H9 (cell line): Measurements from ENCODE around the gene HPGD. TPM values are rescaled to one million over a fixed set of nuclear protein-coding genes. Genes with fewer than 3 reads are reported as not detected.

ENCODE experiments used
- DNase-seq: peaks from one replicate; pipeline ENCODE4 v3.0.0-alpha.2; 2017
- H2AFZ ChIP-seq: one replicate; pipeline ENCODE4 v1.6.1; 2013; ENCODE audit warnings: mild to moderate bottlenecking, low read length, control low read depth, moderate library complexity
- H2AK5ac ChIP-seq: 2 replicates; pipeline ENCODE4 v1.6.1; 2013; ENCODE audit warnings: low read length, control low read depth, mixed read lengths; ENCODE audit not compliant: insufficient read length
- H2BK120ac ChIP-seq: one replicate; pipeline ENCODE4 v1.6.1; 2013; ENCODE audit warnings: low read depth, mild to moderate bottlenecking, low read length, control low read depth, inconsistent platforms; ENCODE audit not compliant: poor library complexity, severe bottlenecking
- H2BK12ac ChIP-seq: 2 replicates; pipeline ENCODE4 v1.6.1; 2013; ENCODE audit warnings: low read length, control low read depth, mixed read lengths, low read depth; ENCODE audit not compliant: insufficient read length
- H2BK15ac ChIP-seq: 2 replicates; pipeline ENCODE4 v1.6.1; 2013; ENCODE audit warnings: low read depth, low read length, control low read depth
- H2BK20ac ChIP-seq: one replicate; pipeline ENCODE4 v1.6.1; 2013; ENCODE audit warnings: low read depth, mild to moderate bottlenecking, low read length, control low read depth, inconsistent platforms; ENCODE audit not compliant: poor library complexity, severe bottlenecking
- H2BK5ac ChIP-seq: 2 replicates; pipeline ENCODE4 v1.6.1; 2013; ENCODE audit warnings: low read length, control low read depth, mixed read lengths; ENCODE audit not compliant: insufficient read length
- H3K14ac ChIP-seq: 2 replicates; pipeline ENCODE4 v1.6.1; 2013; ENCODE audit warnings: low read length, control low read depth; ENCODE audit not compliant: insufficient read depth
- H3K18ac ChIP-seq: 2 replicates; pipeline ENCODE4 v1.6.1; 2013; ENCODE audit warnings: low read depth, mild to moderate bottlenecking, mixed read lengths, low read length, control low read depth; ENCODE audit not compliant: insufficient read length
- H3K23ac ChIP-seq: 2 replicates; pipeline ENCODE4 v1.6.1; 2013; ENCODE audit warnings: low read length, control low read depth, mixed read lengths, low read depth; ENCODE audit not compliant: insufficient read length
- H3K23me2 ChIP-seq: 2 replicates; pipeline ENCODE4 v1.6.1; 2013; ENCODE audit warnings: low read depth, mild to moderate bottlenecking, mixed read lengths, low read length, control low read depth; ENCODE audit not compliant: insufficient read length, poor library complexity, severe bottlenecking
- H3K27ac ChIP-seq: 2 replicates; pipeline ENCODE4 v1.5.1; 2013; ENCODE audit warnings: low read length, control low read depth, mixed read lengths, low read depth; ENCODE audit not compliant: insufficient read length
- H3K27me3 ChIP-seq: 2 replicates; pipeline ENCODE4 v1.6.1; 2013; ENCODE audit warnings: low read length, control low read depth, inconsistent platforms; ENCODE audit not compliant: insufficient read depth
- H3K4ac ChIP-seq: 2 replicates; pipeline ENCODE4 v1.6.1; 2013; ENCODE audit warnings: low read depth, mild to moderate bottlenecking, control low read depth, inconsistent platforms, low read length, moderate library complexity
- H3K4me1 ChIP-seq: 2 replicates; pipeline ENCODE4 v1.6.1; 2013; ENCODE audit warnings: low read length, control low read depth, inconsistent platforms; ENCODE audit not compliant: insufficient read depth
- H3K4me2 ChIP-seq: 2 replicates; pipeline ENCODE4 v1.6.1; 2013; ENCODE audit warnings: low read length, control low read depth, mixed read lengths; ENCODE audit not compliant: insufficient read length, insufficient read depth
- H3K56ac ChIP-seq: 2 replicates; pipeline ENCODE4 v1.6.1; 2013; ENCODE audit warnings: low read depth, mild to moderate bottlenecking, mixed read lengths, low read length, control low read depth; ENCODE audit not compliant: insufficient read length
- H3K79me1 ChIP-seq: 2 replicates; pipeline ENCODE4 v1.6.1; 2013; ENCODE audit warnings: low read depth, mild to moderate bottlenecking, moderate library complexity, low read length, control low read depth, inconsistent platforms; ENCODE audit not compliant: insufficient read depth, poor library complexity, severe bottlenecking
- H3K79me2 ChIP-seq: 2 replicates; pipeline ENCODE4 v1.6.1; 2013; ENCODE audit warnings: low read length, control low read depth, inconsistent platforms; ENCODE audit not compliant: insufficient read depth
- H3K9ac ChIP-seq: 2 replicates; pipeline ENCODE4 v1.6.1; 2013; ENCODE audit warnings: low read length, control low read depth, mixed read lengths; ENCODE audit not compliant: insufficient read length; ENCODE audit errors: extremely low read depth
- H3K9me3 ChIP-seq: one replicate; pipeline ENCODE4 v1.6.1; 2013; ENCODE audit warnings: low read depth, low read length, inconsistent platforms; ENCODE audit not compliant: control insufficient read depth
- H3T11ph ChIP-seq: one replicate; pipeline ENCODE4 v1.6.1; 2013; ENCODE audit warnings: mild to moderate bottlenecking, low read length, control low read depth, inconsistent platforms
- H4K20me1 ChIP-seq: one replicate; pipeline ENCODE4 v1.6.1; 2013; ENCODE audit not compliant: control insufficient read depth, insufficient read length, insufficient read depth
- H4K5ac ChIP-seq: 2 replicates; pipeline ENCODE4 v1.6.1; 2013; ENCODE audit warnings: low read depth, mild to moderate bottlenecking, mixed read lengths, low read length, control low read depth; ENCODE audit not compliant: insufficient read length
- H4K8ac ChIP-seq: replicated peaks from 2 replicates; pipeline ENCODE4 v1.6.1; 2013; ENCODE audit warnings: low read length, control low read depth, mixed read lengths, low read depth; ENCODE audit not compliant: insufficient read length
- H4K91ac ChIP-seq: 2 replicates; pipeline ENCODE4 v1.6.1; 2013; ENCODE audit warnings: low read depth, mild to moderate bottlenecking, moderate library complexity, mixed read lengths, low read length, control low read depth; ENCODE audit not compliant: insufficient read length
- H3K27ac Mint-ChIP-seq, 3 experiments: 2 replicates in 2 of 3; 3 replicates in 1 of 3; pipeline ENCODE4 v1.8.0; 2020 to 2021; ENCODE audit warnings: mixed read lengths in 3 of 3, mild to moderate bottlenecking in 1 of 3, moderate library complexity in 1 of 3
- H3K27me3 Mint-ChIP-seq: 2 replicates; pipeline ENCODE4 v1.8.0; 2021; ENCODE audit warnings: low read depth, mild to moderate bottlenecking, moderate library complexity, mixed read lengths
- H3K36me3 Mint-ChIP-seq, 3 experiments: 2 replicates in 2 of 3; 3 replicates in 1 of 3; pipeline ENCODE4 v1.8.0; 2020 to 2021; ENCODE audit warnings: low read depth in 3 of 3, mixed read lengths in 3 of 3; ENCODE audit not compliant: insufficient read depth in 1 of 3
- H3K4me1 Mint-ChIP-seq, 2 experiments: 2 replicates each; pipeline ENCODE4 v1.8.0; 2020; ENCODE audit warnings: mixed read lengths in 2 of 2
- H3K4me3 Mint-ChIP-seq, 2 experiments: 2 replicates in 1 of 2; 3 replicates in 1 of 2; pipeline ENCODE4 v1.8.0; 2020 to 2021; ENCODE audit warnings: mild to moderate bottlenecking in 2 of 2, mixed read lengths in 2 of 2, moderate library complexity in 1 of 2
- H3K9me3 Mint-ChIP-seq, 2 experiments: 2 replicates in 1 of 2; 3 replicates in 1 of 2; pipeline ENCODE4 v1.8.0; 2020; ENCODE audit warnings: mild to moderate bottlenecking in 2 of 2, mixed read lengths in 2 of 2, moderate library complexity in 1 of 2
- WGBS: extraction: QIAGEN DNeasy Blood & Tissue Kit; methylation state at CpG from one replicate; pipeline ENCODE4 v1.1.7; 2013; ENCODE audit warnings: missing lambda C conversion rate, low lambda C conversion rate, mixed read lengths; ENCODE audit not compliant: insufficient read length; ENCODE audit errors: extremely low coverage; 5-methylcytosine and 5-hydroxymethylcytosine counted together
- long read RNA-seq: library from polyadenylated mRNA; unstranded; transcript quantifications from one replicate; pipeline ENCODE4 v2.0.0, GENCODE V29; 2020
- total RNA-seq: library from RNA; stranded (reverse); gene quantifications from 2 replicates; pipeline ENCODE4 v1.2.1, GENCODE V29; 2021
- TF ChIP-seq, protein P1 (sequence below): fragments of 200-600 bp; sonication (generic); conservative IDR thresholded peaks from 3 replicates; pipeline ENCODE4 v1.8.0; 2021; ENCODE audit warnings: antibody characterized with exemption, mild to moderate bottlenecking

The HPGD gene
- 16.8 and 22.5 TPM in 2 replicates for total RNA-seq
- long read RNA-seq, transcript HPGD-201 (6 exons, 1,171 nt): minor isoform, 11 of 76 reads
- long read RNA-seq, transcript HPGD-202 (7 exons, 3,027 nt): major isoform, 48 of 76 reads
- long read RNA-seq, partial matches to known transcripts: 6 of 76 reads
- long read RNA-seq, other reads (novel, unspliced or antisense): 4 of 76 reads

DNA sequence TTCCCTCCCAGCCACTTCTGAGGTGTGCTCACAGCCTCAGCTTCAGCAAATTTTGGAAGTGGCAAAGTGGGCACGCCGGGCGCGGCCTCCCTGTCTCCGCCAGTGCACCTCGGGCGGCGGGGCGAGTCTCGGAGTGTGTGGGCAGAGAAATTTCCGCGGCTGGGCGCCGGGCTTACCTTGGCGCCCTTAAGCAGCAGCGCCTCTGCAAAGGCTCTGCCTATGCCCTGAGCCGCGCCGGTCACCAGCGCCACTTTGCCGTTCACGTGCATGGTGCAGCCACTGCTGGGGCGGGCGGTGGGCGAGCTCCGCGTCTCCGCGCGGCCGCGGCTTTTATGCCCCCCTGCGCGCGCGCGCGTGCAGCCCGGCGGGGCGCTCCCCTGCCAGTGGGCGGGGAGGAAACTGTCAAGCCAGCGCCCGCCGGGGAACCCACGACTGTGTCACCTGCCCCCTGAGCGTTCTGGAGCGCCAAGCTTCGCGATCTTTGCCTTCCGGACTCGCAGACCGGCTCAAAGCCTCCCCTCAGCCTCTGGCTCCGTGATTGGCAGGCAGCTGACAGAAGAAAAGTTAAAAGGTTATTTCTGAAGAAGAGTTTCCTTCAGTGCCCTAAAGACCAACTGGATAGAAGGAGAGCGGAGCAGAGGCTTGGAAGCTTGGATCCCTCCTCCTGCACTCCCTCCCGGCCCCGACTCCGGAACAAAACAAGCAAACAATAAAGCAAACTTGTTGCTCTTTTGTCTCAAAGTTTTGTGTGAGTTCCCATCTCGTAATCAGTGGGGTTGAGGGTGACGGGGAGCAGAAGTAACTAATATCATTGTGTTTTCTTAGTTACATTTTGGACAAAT, at the start of gene HPGD:
Gene HPGD, minus strand, starts transcription at position 306 of the 842 bp plus-strand sequence. Its CDS starts 37 bp downstream, at position 269.
- Histone ChIP-seq H2AFZ (no peak within 1 kb of the TSS), H3K4me2 (peak within 1 kb of the TSS; percentile 66), H2BK120ac (no peak within 1 kb of the TSS), H2BK5ac (no peak within 1 kb of the TSS), H4K8ac (no peak within 1 kb of the TSS), H3K79me1 (no peaks in the 10 kb centered on the region), H3K23me2 (peaks cover 14% of the 10 kb centered on the region), H4K20me1 (no peaks in the 10 kb centered on the region), H3K4ac (no peak within 1 kb of the TSS), H4K5ac (no peak within 1 kb of the TSS), H2BK20ac (no peak within 1 kb of the TSS), H2BK12ac (no peak within 1 kb of the TSS), H2AK5ac (no peak within 1 kb of the TSS), H3K18ac (no peak within 1 kb of the TSS), H3T11ph (no peak within 1 kb of the TSS), H3K27me3 (peaks cover 8% of the 10 kb centered on the region; the same call in 1 of the 2 replicates), H3K23ac (no peak within 1 kb of the TSS), H3K56ac (no peak within 1 kb of the TSS), H3K79me2 (no peaks in the 10 kb centered on the region), H3K9me3 (no peaks in the 10 kb centered on the region), H3K14ac (no peak within 1 kb of the TSS; the same call in 1 of the 2 replicates), H4K91ac (no peak within 1 kb of the TSS), H3K4me1 (no peaks in the 10 kb centered on the region), H2BK15ac (no peak within 1 kb of the TSS), H3K27ac (no peak within 1 kb of the TSS), H3K9ac (peak within 1 kb of the TSS; percentile 14)
- Mint-ChIP-seq H3K36me3 (no peaks in the 10 kb centered on the region), H3K27ac (no peak within 1 kb of the TSS; a peak in 1 of 7 replicates), H3K4me1 (peaks cover 22 to 27% of the 10 kb centered on the region in 2 experiments), H3K27me3 (peaks cover 27% of the 10 kb centered on the region), H3K9me3 (no peaks in the 10 kb centered on the region), H3K4me3 (peak within 1 kb of the TSS; percentile 77 to 86)
- DNase-seq: peak; percentile 68
- TF ChIP-seq, protein P1, sequence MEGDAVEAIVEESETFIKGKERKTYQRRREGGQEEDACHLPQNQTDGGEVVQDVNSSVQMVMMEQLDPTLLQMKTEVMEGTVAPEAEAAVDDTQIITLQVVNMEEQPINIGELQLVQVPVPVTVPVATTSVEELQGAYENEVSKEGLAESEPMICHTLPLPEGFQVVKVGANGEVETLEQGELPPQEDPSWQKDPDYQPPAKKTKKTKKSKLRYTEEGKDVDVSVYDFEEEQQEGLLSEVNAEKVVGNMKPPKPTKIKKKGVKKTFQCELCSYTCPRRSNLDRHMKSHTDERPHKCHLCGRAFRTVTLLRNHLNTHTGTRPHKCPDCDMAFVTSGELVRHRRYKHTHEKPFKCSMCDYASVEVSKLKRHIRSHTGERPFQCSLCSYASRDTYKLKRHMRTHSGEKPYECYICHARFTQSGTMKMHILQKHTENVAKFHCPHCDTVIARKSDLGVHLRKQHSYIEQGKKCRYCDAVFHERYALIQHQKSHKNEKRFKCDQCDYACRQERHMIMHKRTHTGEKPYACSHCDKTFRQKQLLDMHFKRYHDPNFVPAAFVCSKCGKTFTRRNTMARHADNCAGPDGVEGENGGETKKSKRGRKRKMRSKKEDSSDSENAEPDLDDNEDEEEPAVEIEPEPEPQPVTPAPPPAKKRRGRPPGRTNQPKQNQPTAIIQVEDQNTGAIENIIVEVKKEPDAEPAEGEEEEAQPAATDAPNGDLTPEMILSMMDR: no peak
- WGBS: no CpG with 5 or more reads among the region's 60 CpGs
